GM12878 (cell line): ENCODE measurements around the gene TRPV3.

Experiments used
- ATF2 ChIP-seq: IDR thresholded peaks from 2 replicates; pipeline ENCODE4 v1.6.1; 2012; ENCODE audit warnings: low read length, inconsistent platforms
- CTCF ChIP-seq, 3 experiments: IDR thresholded peaks in 2 of 3; conservative IDR thresholded peaks in 1 of 3; 2 replicates each; pipeline ENCODE4 v1.5.1; 2011; ENCODE audit warnings: low read depth in 3 of 3, low read length in 3 of 3, mild to moderate bottlenecking in 3 of 3, control low read depth in 2 of 3, moderate library complexity in 2 of 3, inconsistent platforms in 1 of 3, mixed read lengths in 1 of 3; ENCODE audit not compliant: control insufficient read depth in 2 of 3, insufficient read depth in 1 of 3; ENCODE audit errors: extremely low read depth in 1 of 3
- ELK1 ChIP-seq: IDR thresholded peaks from 2 replicates; pipeline ENCODE4 v1.6.1; 2012; ENCODE audit warnings: low read depth, low read length, improper control_type of control experiment
- ETV6 ChIP-seq, 2 experiments: fragments of 450-650 bp in 1 of 2; IDR thresholded peaks in 1 of 2; conservative IDR thresholded peaks in 1 of 2; 2 replicates each; pipeline ENCODE4 v1.6.1; 2014; ENCODE audit warnings: antibody characterized with exemption in 1 of 2, borderline replicate concordance in 1 of 2, low read depth in 1 of 2, mild to moderate bottlenecking in 1 of 2, moderate library complexity in 1 of 2
- EZH2 ChIP-seq: IDR thresholded peaks from 2 replicates; pipeline ENCODE4 v1.6.1; 2012; ENCODE audit warnings: low read depth, mild to moderate bottlenecking, control low read depth, inconsistent platforms, low read length, borderline replicate concordance; ENCODE audit not compliant: control insufficient read depth
- JUNB ChIP-seq: IDR thresholded peaks from 2 replicates; pipeline ENCODE4 v1.6.1; 2016; ENCODE audit warnings: antibody characterized with exemption, mild to moderate bottlenecking
- NFIC ChIP-seq: IDR thresholded peaks from 2 replicates; pipeline ENCODE4 v1.6.1; 2012; ENCODE audit warnings: low read depth, mild to moderate bottlenecking, inconsistent platforms, low read length, moderate library complexity
- POLR2A ChIP-seq: IDR thresholded peaks from 2 replicates; pipeline ENCODE4 v1.6.1; 2011; ENCODE audit warnings: low read depth, mild to moderate bottlenecking, low read length
- RAD21 ChIP-seq: IDR thresholded peaks from 2 replicates; pipeline ENCODE4 v1.6.1; 2011; ENCODE audit warnings: mild to moderate bottlenecking, low read depth, low read length, moderate library complexity; ENCODE audit not compliant: insufficient read depth
- REST ChIP-seq: IDR thresholded peaks from 2 replicates; pipeline ENCODE4 v1.6.1; 2012; ENCODE audit warnings: mild to moderate bottlenecking, low read depth, low read length
- RFX5 ChIP-seq: IDR thresholded peaks from 2 replicates; pipeline ENCODE4 v1.6.1; 2011; ENCODE audit warnings: low read depth, low read length, improper control_type of control experiment
- SRF ChIP-seq, 2 experiments: IDR thresholded peaks; 2 replicates each; pipeline ENCODE4 v1.6.1; 2011; ENCODE audit warnings: low read depth in 2 of 2, low read length in 2 of 2, mild to moderate bottlenecking in 1 of 2, moderate library complexity in 1 of 2
- USF2 ChIP-seq: IDR thresholded peaks from 2 replicates; pipeline ENCODE4 v1.6.1; 2011; ENCODE audit warnings: low read depth, low read length, improper control_type of control experiment, borderline replicate concordance
- YY1 ChIP-seq: IDR thresholded peaks from 2 replicates; pipeline ENCODE4 v1.6.1; 2011; ENCODE audit warnings: low read depth, mild to moderate bottlenecking, low read length

GRCh38 chr17:3479988-3480387 is 77.6 kb downstream of the TRPV3 start:
- TF ChIP-seq CTCF (IDR thresholded peaks at IDR 0.05 in 2 of 3, conservative IDR thresholded peaks at IDR 0.05 in 1 of 3; ENCODE audit: control insufficient read depth in 2 of 3, extremely low read depth in 1 of 3, insufficient read depth in 1 of 3, low read depth in 3 of 3, low read length in 3 of 3): no peak
- no peak for TF ChIP-seq ATF2
- TF ChIP-seq NFIC: no peak
- no peak for TF ChIP-seq SRF (IDR thresholded peaks at IDR 0.05; ENCODE audit: low read depth in 2 of 2, low read length in 2 of 2)
- TF ChIP-seq JUNB: no peak
- no peak for TF ChIP-seq EZH2
- TF ChIP-seq USF2: no peak
- TF ChIP-seq REST: no peak
- no peak for TF ChIP-seq POLR2A
- no peak for TF ChIP-seq ETV6 (conservative IDR thresholded peaks at IDR 0.05 in 1 of 2, IDR thresholded peaks at IDR 0.05 in 1 of 2; ENCODE audit: borderline replicate concordance in 1 of 2, low read depth in 1 of 2)
- no peak for TF ChIP-seq RAD21
- TF ChIP-seq YY1: no peak
- no peak for TF ChIP-seq RFX5
- no peak for TF ChIP-seq ELK1
